Nephron (organoid): ENCODE data around the gene CDH23.

Experiments used
- H3K27ac Mint-ChIP-seq, 3 experiments: 2 replicates each; pipeline ENCODE4 v1.8.0; 2020; ENCODE audit warnings: mixed read lengths in 3 of 3, mild to moderate bottlenecking in 2 of 3, moderate library complexity in 1 of 3
- H3K27me3 Mint-ChIP-seq: 2 replicates; pipeline ENCODE4 v1.8.0; 2021; ENCODE audit warnings: low read depth, mild to moderate bottlenecking, moderate library complexity, mixed read lengths
- H3K36me3 Mint-ChIP-seq: 2 replicates; pipeline ENCODE4 v1.8.0; 2020; ENCODE audit warnings: low read depth, mixed read lengths
- H3K4me1 Mint-ChIP-seq: 2 replicates; pipeline ENCODE4 v1.8.0; 2020; ENCODE audit warnings: mixed read lengths
- H3K4me3 Mint-ChIP-seq, 3 experiments: 2 replicates each; pipeline ENCODE4 v1.8.0; 2020; ENCODE audit warnings: mild to moderate bottlenecking in 3 of 3, mixed read lengths in 3 of 3, moderate library complexity in 2 of 3
- H3K9me3 Mint-ChIP-seq: 2 replicates; pipeline ENCODE4 v1.8.0; 2020; ENCODE audit warnings: mixed read lengths
- CTCF ChIP-seq, 3 experiments: fragments of 200-600 bp; sonication (generic); IDR thresholded peaks; one replicate each; pipeline ENCODE4 v1.5.0; 2021; ENCODE audit warnings: antibody characterized with exemption in 3 of 3; ENCODE audit not compliant: unreplicated experiment in 3 of 3

Gene CDH23

GRCh38 chr10:71747551-71748523 is 351.1 kb downstream of the CDH23 start:
- no peak for TF ChIP-seq CTCF (IDR thresholded peaks at IDR 0.05; ENCODE audit: unreplicated experiment in 3 of 3)
- H3K4me1 Mint-ChIP-seq, result peaks cover 48% of the 10 kb centered on the region

GRCh38 chr10:71748671-71749191 is 352.0 kb downstream of the CDH23 start:
- Mint-ChIP-seq H3K9me3 (no peaks in the 10 kb centered on the region), H3K36me3 (no peaks in the 10 kb centered on the region), H3K27me3 (peaks cover 4% of the 10 kb centered on the region), H3K27ac (peak overlapping the region; percentile 40 to 76 (median 63)), H3K4me3 (no peak overlapping the region), H3K4me1 (peaks cover 57% of the 10 kb centered on the region)
- TF ChIP-seq CTCF (IDR thresholded peaks at IDR 0.05; ENCODE audit: unreplicated experiment in 3 of 3), result no peak

More at GRCh38 chr10:71747551-71748523, 351.1 kb downstream of the CDH23 start:
- peak overlapping the region in 2 of 3 experiments; percentile 36 to 47 for H3K27ac Mint-ChIP-seq
- H3K9me3 Mint-ChIP-seq, result no peaks in the 10 kb centered on the region
- H3K27me3 Mint-ChIP-seq, result peaks cover 4% of the 10 kb centered on the region
- no peaks in the 10 kb centered on the region for H3K36me3 Mint-ChIP-seq
- H3K4me3 Mint-ChIP-seq, result no peak overlapping the region

GRCh38 chr10:71749396-71749795 is 352.7 kb downstream of the CDH23 start:
- H3K27ac Mint-ChIP-seq, result peak overlapping the region in 2 of 3 experiments; percentile 63 to 76
- H3K9me3 Mint-ChIP-seq, result no peaks in the 10 kb centered on the region
- H3K27me3 Mint-ChIP-seq, result peaks cover 4% of the 10 kb centered on the region
- no peaks in the 10 kb centered on the region for H3K36me3 Mint-ChIP-seq
- no peak for TF ChIP-seq CTCF (IDR thresholded peaks at IDR 0.05; ENCODE audit: unreplicated experiment in 3 of 3)
- no peak overlapping the region for H3K4me3 Mint-ChIP-seq
- peaks cover 57% of the 10 kb centered on the region for H3K4me1 Mint-ChIP-seq

- Mint-ChIP-seq H3K9me3 (no peaks in the 10 kb centered on the region), H3K4me1 (peaks cover 62% of the 10 kb centered on the region), H3K27ac (no peak overlapping the region), H3K4me3 (no peak overlapping the region), H3K36me3 (no peaks in the 10 kb centered on the region), H3K27me3 (peaks cover 4% of the 10 kb centered on the region)
- no peak for TF ChIP-seq CTCF (IDR thresholded peaks at IDR 0.05; ENCODE audit: unreplicated experiment in 3 of 3)
These were observed 353.6 kb downstream of the CDH23 start for GRCh38 chr10:71750124-71750841.

GRCh38 chr10:71750986-71751385 is 354.3 kb downstream of the CDH23 start:
- Mint-ChIP-seq H3K36me3 (no peaks in the 10 kb centered on the region), H3K4me3 (no peak overlapping the region), H3K27me3 (peaks cover 4% of the 10 kb centered on the region), H3K9me3 (no peaks in the 10 kb centered on the region), H3K27ac (no peak overlapping the region), H3K4me1 (peaks cover 57% of the 10 kb centered on the region)
- TF ChIP-seq CTCF (IDR thresholded peaks at IDR 0.05; ENCODE audit: unreplicated experiment in 3 of 3), result no peak
